NCI-H510A treated with DMSO at 0.1 percent for 48 hours (cell line): ENCODE data around the gene KAZALD1.

Experiments used
- DNase-seq: peaks from one replicate; lab custom pipeline; 2025; lab: John Stamatoyannopoulos, UW

KAZALD1 gene

GRCh38 chr10:101061624-101062231 is at the start of gene KAZALD1:
TSS of gene KAZALD1 (plus strand) at chr10:101061989. CDS start at chr10:101062593, 604 bp downstream.
- peak; percentile 74 for DNase-seq

- DNase-seq, result peak; percentile 78
These were observed 49.0 kb upstream of the KAZALD1 start for GRCh38 chr10:101012525-101013364.

GRCh38 chr10:101013365-101013825 is 48.4 kb upstream of the KAZALD1 start:
- no peak for DNase-seq

GRCh38 chr10:101014230-101014884 is 47.4 kb upstream of the KAZALD1 start:
- DNase-seq, result peak; percentile 51

- no peak for DNase-seq
These were observed 46.7 kb upstream of the KAZALD1 start for GRCh38 chr10:101014966-101015581.

- DNase-seq, result no peak
These were observed 46.2 kb upstream of the KAZALD1 start for GRCh38 chr10:101015582-101015973.

- no peak for DNase-seq
These were observed 45.0 kb upstream of the KAZALD1 start for GRCh38 chr10:101016814-101017213.

GRCh38 chr10:101018118-101018599 is 43.6 kb upstream of the KAZALD1 start:
- no peak for DNase-seq

GRCh38 chr10:101018600-101019439 is 43.0 kb upstream of the KAZALD1 start:
- peak; percentile 77 for DNase-seq

GRCh38 chr10:101019440-101019703 is 42.4 kb upstream of the KAZALD1 start:
- DNase-seq, result no peak

- DNase-seq, result no peak
These were observed 41.2 kb upstream of the KAZALD1 start for GRCh38 chr10:101020427-101021075.

- DNase-seq, result no peak
These were observed 40.5 kb upstream of the KAZALD1 start for GRCh38 chr10:101021239-101021638.

- DNase-seq, result no peak
These were observed 40.0 kb upstream of the KAZALD1 start for GRCh38 chr10:101021692-101022251.

- no peak for DNase-seq
These were observed 38.7 kb upstream of the KAZALD1 start for GRCh38 chr10:101022967-101023705.

- no peak for DNase-seq
These were observed 34.6 kb upstream of the KAZALD1 start for GRCh38 chr10:101027106-101027720.

GRCh38 chr10:101028446-101029337 is 33.1 kb upstream of the KAZALD1 start:
- DNase-seq, result no peak

GRCh38 chr10:101029520-101030295 is 32.1 kb upstream of the KAZALD1 start:
- DNase-seq, result no peak
